Ascending aorta (tissue), 2 donors: ENCODE results near the gene DCAF4L1. TPM values are rescaled to one million over a fixed set of nuclear protein-coding genes. Genes with fewer than 3 reads are reported as not detected.

Source experiments
- DNase-seq, 2 donors: peaks; one replicate each; pipeline ENCODE4 v3.0.0-alpha.2; 2019; ENCODE audit warnings: low spot score in 2 of 2
- H3K27ac ChIP-seq, 2 donors: fragments of 200-600 bp; sonication (generic); one replicate each; pipeline ENCODE4 v1.5.1; 2016 to 2017; ENCODE audit warnings: mild to moderate bottlenecking in 1 of 2
- H3K27me3 ChIP-seq: fragments of 200-600 bp; sonication (generic); one replicate; pipeline ENCODE4 v1.5.1; 2017
- H3K36me3 ChIP-seq, 2 donors: fragments of 200-600 bp; sonication (generic); one replicate each; pipeline ENCODE4 v1.5.1; 2016
- H3K4me1 ChIP-seq, 2 donors: fragments of 200-600 bp; sonication (generic); one replicate each; pipeline ENCODE4 v1.5.1; 2016 to 2017; ENCODE audit warnings: mild to moderate bottlenecking in 1 of 2
- H3K4me3 ChIP-seq, 2 donors: fragments of 200-600 bp; sonication (generic); one replicate each; pipeline ENCODE4 v1.5.1; 2016 to 2017; ENCODE audit warnings: mild to moderate bottlenecking in 1 of 2
- H3K9me3 ChIP-seq, 2 donors: fragments of 200-600 bp; sonication (generic); one replicate each; pipeline ENCODE4 v1.5.1; 2016
- intact Hi-C: fragments of 100-400 bp; cut with DNase I; formaldehyde crosslinking; loops from one replicate; pipeline ENCODE4 v1.15.1; 2023
- total RNA-seq: library from RNA; depleted of rRNA; stranded (reverse); fragments of >200 nt; gene quantifications from one replicate; pipeline ENCODE4 v1.1.0, GENCODE V29; 2016
- TF ChIP-seq, protein P1 (sequence below), 3 experiments: fragments of 200-600 bp in 2 of 3; fragments of 450-650 bp in 1 of 3; sonication (generic) in 2 of 3; IDR thresholded peaks; one replicate each; pipeline ENCODE4 v1.5.1; 2016 to 2019; ENCODE audit warnings: antibody characterized with exemption in 3 of 3, mild to moderate bottlenecking in 1 of 3, moderate library complexity in 1 of 3

The DCAF4L1 gene
- total RNA-seq, 1 donor from 2014 or later: 0.11 TPM

DNA sequence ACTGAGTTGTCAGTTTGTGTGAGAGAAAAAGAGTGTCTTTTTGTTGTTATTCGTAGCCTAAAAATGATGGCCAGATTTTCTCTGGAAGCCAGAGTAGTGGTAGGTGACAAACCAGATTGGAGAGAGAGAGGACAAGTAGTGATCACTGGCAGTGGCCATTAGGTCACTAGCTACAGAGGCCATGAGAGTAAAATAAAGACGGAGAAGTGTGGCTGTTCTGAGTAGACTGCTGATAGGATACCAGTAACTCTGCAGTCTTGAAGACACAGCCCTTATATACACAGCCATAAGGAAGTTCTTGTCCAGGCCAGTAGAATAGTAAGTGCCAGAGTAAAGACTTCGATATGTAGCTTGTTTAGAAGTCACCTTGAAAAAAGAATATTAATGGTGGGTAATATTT is 16.5 kb downstream of the DCAF4L1 start:
- no peaks in the 10 kb centered on the region for H3K4me1 ChIP-seq
- TF ChIP-seq, protein P1, sequence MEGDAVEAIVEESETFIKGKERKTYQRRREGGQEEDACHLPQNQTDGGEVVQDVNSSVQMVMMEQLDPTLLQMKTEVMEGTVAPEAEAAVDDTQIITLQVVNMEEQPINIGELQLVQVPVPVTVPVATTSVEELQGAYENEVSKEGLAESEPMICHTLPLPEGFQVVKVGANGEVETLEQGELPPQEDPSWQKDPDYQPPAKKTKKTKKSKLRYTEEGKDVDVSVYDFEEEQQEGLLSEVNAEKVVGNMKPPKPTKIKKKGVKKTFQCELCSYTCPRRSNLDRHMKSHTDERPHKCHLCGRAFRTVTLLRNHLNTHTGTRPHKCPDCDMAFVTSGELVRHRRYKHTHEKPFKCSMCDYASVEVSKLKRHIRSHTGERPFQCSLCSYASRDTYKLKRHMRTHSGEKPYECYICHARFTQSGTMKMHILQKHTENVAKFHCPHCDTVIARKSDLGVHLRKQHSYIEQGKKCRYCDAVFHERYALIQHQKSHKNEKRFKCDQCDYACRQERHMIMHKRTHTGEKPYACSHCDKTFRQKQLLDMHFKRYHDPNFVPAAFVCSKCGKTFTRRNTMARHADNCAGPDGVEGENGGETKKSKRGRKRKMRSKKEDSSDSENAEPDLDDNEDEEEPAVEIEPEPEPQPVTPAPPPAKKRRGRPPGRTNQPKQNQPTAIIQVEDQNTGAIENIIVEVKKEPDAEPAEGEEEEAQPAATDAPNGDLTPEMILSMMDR (IDR thresholded peaks at IDR 0.05): no peak

GRCh38 chr4:41999321-41999720 is 17.8 kb downstream of the DCAF4L1 start:
- intact Hi-C loops: no loop called here
- Histone ChIP-seq H3K36me3 (peaks cover 0 to 11% of the 10 kb centered on the region in 2 donors), H3K4me1 (no peaks in the 10 kb centered on the region), H3K9me3 (no peaks in the 10 kb centered on the region), H3K4me3 (no peak overlapping the region), H3K27me3 (no peaks in the 10 kb centered on the region), H3K27ac (no peak overlapping the region)
- TF ChIP-seq, protein P1 (IDR thresholded peaks at IDR 0.05): no peak
- DNase-seq: no peak

More for the DNA sequence above, 16.5 kb downstream of the DCAF4L1 start:
- Histone ChIP-seq H3K9me3 (no peaks in the 10 kb centered on the region), H3K36me3 (peaks cover 0 to 6% of the 10 kb centered on the region in 2 donors), H3K27me3 (no peaks in the 10 kb centered on the region), H3K27ac (no peak overlapping the region), H3K4me3 (no peak overlapping the region)
- intact Hi-C loops: no loop called here
- no peak for DNase-seq

DNA sequence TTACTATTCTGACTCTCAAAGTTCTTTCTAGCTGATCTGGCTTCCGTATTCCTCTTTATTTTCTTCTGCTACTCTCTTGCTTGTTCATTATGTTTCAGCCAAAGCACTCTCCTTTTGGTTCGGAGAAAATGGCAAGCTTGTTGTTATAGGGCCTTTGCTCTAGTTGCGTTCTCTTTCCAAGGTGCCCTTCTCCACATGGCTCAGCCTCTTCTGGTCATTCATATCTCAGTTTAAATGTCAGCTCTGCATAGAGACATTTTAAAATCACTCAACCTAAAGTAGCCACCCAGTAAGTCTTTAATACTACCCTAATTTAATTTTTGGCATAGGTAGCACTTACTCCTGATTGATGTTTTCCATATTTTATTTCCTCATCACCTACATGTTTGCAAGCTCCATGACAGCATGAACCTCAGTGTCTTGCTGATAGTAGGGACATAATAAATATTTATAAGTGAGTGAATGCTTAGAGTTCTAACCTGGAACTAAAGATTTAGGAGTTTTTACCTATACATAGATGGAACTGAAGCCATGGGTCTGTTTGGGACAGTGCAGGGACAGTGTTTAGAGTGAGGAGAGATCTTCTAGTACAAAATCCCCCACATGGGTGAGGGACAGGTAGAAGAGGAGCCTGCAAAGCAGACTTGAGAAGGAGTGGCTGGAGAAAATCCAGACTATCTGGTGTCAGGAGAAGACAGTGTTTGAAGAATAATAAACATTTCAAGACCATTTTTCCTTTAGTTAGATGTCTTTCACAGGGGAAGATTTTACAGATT is 26.6 kb downstream of the DCAF4L1 start:
- Histone ChIP-seq H3K4me1 (no peaks in the 10 kb centered on the region), H3K27ac (no peak overlapping the region), H3K27me3 (no peaks in the 10 kb centered on the region), H3K4me3 (no peak overlapping the region), H3K9me3 (no peaks in the 10 kb centered on the region), H3K36me3 (peaks cover 2 to 24% of the 10 kb centered on the region in 2 donors)
- intact Hi-C loops: no loop called here
- TF ChIP-seq, protein P1 (IDR thresholded peaks at IDR 0.05): no peak
- DNase-seq: no peak

DNA sequence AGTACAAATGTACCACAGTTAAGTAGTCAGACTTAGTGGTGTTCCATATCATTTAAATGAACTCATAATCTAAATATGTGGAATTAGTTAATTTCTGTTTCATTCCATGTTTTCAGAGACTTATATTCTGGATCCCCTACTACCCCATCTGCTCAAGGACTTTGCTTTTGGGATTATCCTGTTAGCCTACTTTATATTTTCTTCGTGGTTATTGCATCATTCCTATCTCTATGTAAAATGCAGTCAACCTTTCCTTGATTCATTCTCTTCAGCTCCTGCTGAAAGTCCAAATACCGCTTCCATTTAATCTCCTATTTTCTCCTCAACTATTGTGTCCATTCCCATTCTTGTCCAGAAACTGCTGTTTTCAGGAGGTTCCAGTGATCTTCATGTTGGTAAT is 33.9 kb downstream of the DCAF4L1 start:
- Histone ChIP-seq H3K9me3 (no peaks in the 10 kb centered on the region), H3K27me3 (no peaks in the 10 kb centered on the region), H3K4me3 (no peak overlapping the region), H3K4me1 (no peaks in the 10 kb centered on the region), H3K36me3 (peaks cover 0 to 5% of the 10 kb centered on the region in 2 donors), H3K27ac (no peak overlapping the region)
- intact Hi-C loops: no loop called here
- no peak for DNase-seq
- TF ChIP-seq, protein P1 (IDR thresholded peaks at IDR 0.05): no peak

- H3K4me1 ChIP-seq: no peaks in the 10 kb centered on the region
- H3K27me3 ChIP-seq: no peaks in the 10 kb centered on the region
- no peaks in the 10 kb centered on the region for H3K9me3 ChIP-seq
- H3K36me3 ChIP-seq: peaks cover 0 to 16% of the 10 kb centered on the region in 2 donors
- no peak overlapping the region for H3K27ac ChIP-seq
- TF ChIP-seq, protein P1 (IDR thresholded peaks at IDR 0.05): no peak
- no peak for DNase-seq
- intact Hi-C loops: no loop called here
- no peak overlapping the region for H3K4me3 ChIP-seq
Measured at GRCh38 chr4:42018451-42018850, 36.9 kb downstream of the DCAF4L1 start.

Other genes starting within 250 kb of the DCAF4L1 start
- not detected for gene PHOX2B, start 233.0 kb upstream of the DCAF4L1 start, total RNA-seq
- 65.1 TPM for gene TMEM33, start 46.3 kb upstream of the DCAF4L1 start, total RNA-seq
- gene SLC30A9, start 8.8 kb downstream of the DCAF4L1 start, total RNA-seq: 41.0 TPM
- gene BEND4, start 170.9 kb downstream of the DCAF4L1 start, total RNA-seq: not detected